ENCODE data around the gene ERO1A.
A peak's percentile ranks its signal among the peaks of the same experiment; 100 is the strongest.

The ERO1A gene

GRCh38 chr14:52694761-52695480 lies 437 bp downstream of the ERO1A start:
- DNase-seq (ENCODE audit: low read depth in 2 of 2), result peak; percentile 22 to 43

- DNase-seq (ENCODE audit: low read depth in 2 of 2), result no peak
Measured at GRCh38 chr14:52693532-52693931, 1.8 kb downstream of the ERO1A start.

GRCh38 chr14:52693036-52693435 lies 2.3 kb downstream of the ERO1A start:
- DNase-seq (ENCODE audit: low read depth in 2 of 2), result no peak

GRCh38 chr14:52692248-52692962 lies 3.0 kb downstream of the ERO1A start:
- no peak for DNase-seq (ENCODE audit: low read depth in 2 of 2)

GRCh38 chr14:52690983-52691760 lies 4.2 kb downstream of the ERO1A start:
- DNase-seq (ENCODE audit: low read depth in 2 of 2), result no peak

GRCh38 chr14:52686176-52686575 lies 9.2 kb downstream of the ERO1A start:
- DNase-seq (ENCODE audit: low read depth in 2 of 2), result no peak

GRCh38 chr14:52683985-52684520 lies 11.3 kb downstream of the ERO1A start:
- DNase-seq (ENCODE audit: low read depth in 2 of 2), result no peak

- DNase-seq (ENCODE audit: low read depth in 2 of 2), result no peak
Measured at GRCh38 chr14:52678591-52678990, 16.8 kb downstream of the ERO1A start.

- DNase-seq (ENCODE audit: low read depth in 2 of 2), result no peak
Measured at GRCh38 chr14:52663850-52664249, 31.5 kb downstream of the ERO1A start.

GRCh38 chr14:52661314-52661713 lies 34.0 kb downstream of the ERO1A start:
- no peak for DNase-seq (ENCODE audit: low read depth in 2 of 2)

- no peak for DNase-seq (ENCODE audit: low read depth in 2 of 2)
Measured at GRCh38 chr14:52660832-52661231, 34.5 kb downstream of the ERO1A start.

- DNase-seq (ENCODE audit: low read depth in 2 of 2), result no peak
Measured at GRCh38 chr14:52660325-52660724, 35.0 kb downstream of the ERO1A start.

GRCh38 chr14:52656905-52657304 lies 38.5 kb downstream of the ERO1A start:
- no peak for DNase-seq (ENCODE audit: low read depth in 2 of 2)

GRCh38 chr14:52650774-52651173 lies 44.6 kb downstream of the ERO1A start:
- no peak for DNase-seq (ENCODE audit: low read depth in 2 of 2)

- DNase-seq (ENCODE audit: low read depth in 2 of 2), result no peak
Measured at GRCh38 chr14:52649511-52649910, 45.8 kb downstream of the ERO1A start.

GRCh38 chr14:52641745-52642144 lies 53.6 kb downstream of the ERO1A start:
- DNase-seq (ENCODE audit: low read depth in 2 of 2), result no peak

GRCh38 chr14:52640137-52640536 lies 55.2 kb downstream of the ERO1A start:
- DNase-seq (ENCODE audit: low read depth in 2 of 2), result peak in 1 of 2 donors; percentile 1

- no peak for DNase-seq (ENCODE audit: low read depth in 2 of 2)
Measured at GRCh38 chr14:52619687-52620086, 75.7 kb downstream of the ERO1A start.

- no peak for DNase-seq (ENCODE audit: low read depth in 2 of 2)
Measured at GRCh38 chr14:52618602-52619001, 76.8 kb downstream of the ERO1A start.

GRCh38 chr14:52610187-52610586 lies 85.2 kb downstream of the ERO1A start:
- no peak for DNase-seq (ENCODE audit: low read depth in 2 of 2)

- DNase-seq (ENCODE audit: low read depth in 2 of 2), result no peak
Measured at GRCh38 chr14:52609445-52610044, 85.8 kb downstream of the ERO1A start.

GRCh38 chr14:52607061-52607460 lies 88.3 kb downstream of the ERO1A start:
- DNase-seq (ENCODE audit: low read depth in 2 of 2), result no peak
